A172 (cell line): ENCODE results near the gene ATAD3A. TPM values are rescaled to one million over a fixed set of nuclear protein-coding genes. Genes with fewer than 3 reads are reported as not detected.

ENCODE experiments used
- DNase-seq: peaks from one replicate; pipeline ENCODE4 v3.0.0-alpha.2; 2015; ENCODE audit warnings: low spot score
- total RNA-seq: library from RNA; depleted of rRNA; stranded (reverse); fragments of >200 nt; shearing (Covaris generic); gene quantifications from 2 replicates; pipeline ENCODE4 v1.2.3, GENCODE V29; 2014

ATAD3A gene
- total RNA-seq, 1 experiment from 2014 or later, result 19.2 TPM

DNA sequence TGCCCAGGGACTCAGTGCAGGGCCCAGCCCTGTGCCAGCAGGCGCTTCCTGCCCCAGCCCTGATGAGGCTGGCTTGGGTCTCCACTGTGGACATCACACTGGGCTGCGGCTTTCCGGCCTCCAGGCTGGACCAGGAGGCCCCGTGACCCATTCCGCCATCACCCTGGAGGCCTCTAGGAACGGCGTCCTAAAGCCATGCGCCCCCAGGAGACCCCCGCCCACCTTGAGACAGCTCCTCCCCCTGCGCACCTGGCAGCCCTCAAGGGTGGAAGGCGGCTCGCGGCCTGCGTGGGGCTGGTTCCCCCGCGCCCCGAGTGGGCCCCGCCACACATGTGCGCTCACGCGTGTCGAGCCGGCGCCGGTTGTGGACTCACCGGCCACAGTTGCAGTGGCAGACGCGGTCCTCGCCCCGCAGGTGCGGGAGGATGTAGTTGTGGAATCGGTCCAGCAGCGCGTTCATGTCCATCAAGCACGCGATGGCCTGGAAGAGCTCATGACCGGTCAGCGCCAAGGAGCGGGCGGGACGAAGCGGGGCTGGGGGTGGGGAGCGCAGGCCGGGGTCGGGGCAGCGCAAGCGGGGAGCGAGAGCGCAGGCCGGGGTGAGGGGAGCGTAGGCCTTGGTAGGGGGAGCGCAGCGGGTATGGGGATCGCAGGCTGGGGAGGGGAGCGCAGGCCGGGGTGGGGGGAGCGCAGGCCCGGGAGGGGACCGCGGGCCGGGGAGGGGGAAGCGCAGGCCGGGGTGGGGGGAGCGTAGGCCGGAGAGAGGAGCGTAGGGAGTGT, 27.5 kb downstream of the ATAD3A start:
- no peak for DNase-seq

DNA sequence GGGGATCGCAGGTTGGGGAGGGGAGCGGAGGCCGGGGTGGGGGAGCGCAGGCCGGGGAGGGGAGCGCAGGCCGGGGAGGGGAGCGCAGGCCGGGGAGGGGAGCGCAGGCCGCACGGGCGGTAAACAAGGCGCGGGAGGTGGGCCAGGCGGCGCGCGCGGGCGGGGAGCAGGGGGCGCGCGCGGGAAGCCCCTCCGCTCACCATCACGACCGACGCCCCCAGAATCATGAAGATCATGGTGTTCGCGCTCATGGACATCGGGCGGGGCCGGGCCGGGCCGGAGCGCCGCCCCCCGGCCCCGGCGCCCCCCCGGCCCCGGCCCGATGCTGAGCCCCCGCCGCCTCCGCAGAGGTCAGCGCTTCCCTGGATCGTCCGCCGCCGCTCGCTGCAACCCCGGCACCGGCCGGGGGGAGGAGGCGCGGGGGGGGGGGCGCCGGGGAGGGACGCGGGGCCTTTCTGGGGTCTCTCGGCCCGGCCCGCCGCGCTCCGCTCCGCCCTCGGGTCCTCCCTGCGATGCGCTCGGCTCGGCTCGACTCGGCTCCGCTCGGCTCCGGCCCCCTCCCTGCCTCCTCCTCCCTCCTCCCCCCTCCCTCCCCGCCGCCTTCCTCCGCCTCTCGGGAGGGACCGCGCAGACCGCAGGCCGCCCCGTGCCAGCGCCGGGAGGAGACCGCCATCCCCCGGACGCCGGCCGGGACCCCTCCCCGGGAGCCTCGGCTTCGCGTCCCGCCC, 28.3 kb downstream of the ATAD3A start, which contains the start of gene TMEM240:
Gene TMEM240, minus strand, starts transcription at position 535 of the 728 bp plus-strand sequence. Its CDS starts 278 bp downstream, at position 257.
- DNase-seq, result no peak

DNA sequence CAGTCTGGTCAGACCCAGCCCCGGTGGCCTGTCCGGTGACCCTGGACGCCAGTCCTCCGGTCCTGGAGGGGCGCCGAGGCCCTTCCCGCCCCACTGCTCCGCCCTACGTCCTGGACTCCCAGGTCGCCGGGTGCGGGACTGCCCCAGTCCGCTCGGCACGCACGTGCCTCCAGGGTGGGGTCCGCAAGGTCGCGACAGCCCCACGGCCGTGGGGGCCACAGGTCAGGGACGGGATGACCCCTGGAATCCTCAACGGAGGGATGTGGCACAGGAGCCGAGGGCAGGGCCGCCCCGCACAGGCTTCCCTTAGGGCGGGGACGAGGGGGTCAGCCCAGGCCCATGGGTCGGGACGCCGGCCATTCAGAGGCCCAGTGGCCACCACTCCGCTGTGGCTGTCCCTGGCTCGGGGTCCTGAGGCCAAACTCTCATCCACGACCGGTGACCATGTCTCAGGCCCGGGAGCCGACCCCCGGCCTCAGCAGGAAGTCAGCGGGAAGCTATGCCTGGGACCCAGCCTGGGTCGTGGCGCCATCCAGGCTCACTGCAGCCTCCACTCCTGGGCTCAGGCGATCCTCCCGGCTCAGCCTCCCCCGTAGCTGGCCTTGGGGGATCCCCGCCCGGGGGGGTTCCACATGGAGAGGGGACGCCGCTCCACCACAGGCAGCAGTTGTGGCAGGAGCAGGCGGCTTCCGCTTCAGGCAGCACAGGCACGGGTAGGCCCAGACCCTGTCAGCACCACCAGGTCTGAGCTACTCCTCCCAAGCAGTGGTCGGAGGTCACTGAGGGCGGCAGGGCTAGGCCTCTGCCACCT, 29.1 kb downstream of the ATAD3A start:
- DNase-seq, result no peak

DNA sequence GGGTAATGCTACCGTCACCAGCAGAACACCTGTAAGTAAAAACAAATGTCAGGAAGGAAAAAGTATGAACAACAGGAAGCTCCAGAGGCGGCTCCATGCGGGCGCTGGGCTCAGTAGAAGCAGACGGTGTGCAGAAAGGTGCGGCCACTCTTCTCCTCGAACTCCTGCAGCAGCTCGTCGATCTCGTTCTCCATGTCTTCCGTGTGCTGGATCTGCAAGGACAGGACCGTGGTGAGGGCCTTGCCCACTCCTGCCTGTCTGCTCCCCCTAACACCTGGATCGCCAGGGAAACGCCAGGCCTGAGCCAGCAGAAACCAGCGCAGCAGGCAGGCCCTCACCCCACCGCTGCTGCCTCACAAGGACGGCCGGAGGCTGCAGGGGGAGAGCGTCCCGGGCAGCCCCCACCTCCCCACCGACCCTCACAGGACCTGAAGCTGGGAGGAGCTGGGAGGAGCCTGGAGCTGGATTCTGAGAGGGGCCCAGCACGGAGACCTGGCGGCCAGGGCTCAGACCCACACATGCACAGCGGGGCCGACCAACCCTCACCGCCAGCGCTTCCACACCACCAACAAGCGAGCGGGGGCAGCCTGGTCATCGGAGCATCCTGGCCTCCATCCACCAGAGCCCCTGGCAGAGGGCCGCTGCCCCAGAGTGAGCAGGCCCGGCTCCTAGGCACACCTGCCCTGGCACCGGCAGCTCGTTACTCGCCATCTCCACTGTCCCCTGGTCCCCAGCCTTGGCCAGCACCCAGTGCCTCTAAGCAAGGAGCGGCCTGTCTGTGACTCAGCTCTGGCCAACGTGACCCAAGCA, 30.2 kb downstream of the ATAD3A start:
- no peak for DNase-seq

DNA sequence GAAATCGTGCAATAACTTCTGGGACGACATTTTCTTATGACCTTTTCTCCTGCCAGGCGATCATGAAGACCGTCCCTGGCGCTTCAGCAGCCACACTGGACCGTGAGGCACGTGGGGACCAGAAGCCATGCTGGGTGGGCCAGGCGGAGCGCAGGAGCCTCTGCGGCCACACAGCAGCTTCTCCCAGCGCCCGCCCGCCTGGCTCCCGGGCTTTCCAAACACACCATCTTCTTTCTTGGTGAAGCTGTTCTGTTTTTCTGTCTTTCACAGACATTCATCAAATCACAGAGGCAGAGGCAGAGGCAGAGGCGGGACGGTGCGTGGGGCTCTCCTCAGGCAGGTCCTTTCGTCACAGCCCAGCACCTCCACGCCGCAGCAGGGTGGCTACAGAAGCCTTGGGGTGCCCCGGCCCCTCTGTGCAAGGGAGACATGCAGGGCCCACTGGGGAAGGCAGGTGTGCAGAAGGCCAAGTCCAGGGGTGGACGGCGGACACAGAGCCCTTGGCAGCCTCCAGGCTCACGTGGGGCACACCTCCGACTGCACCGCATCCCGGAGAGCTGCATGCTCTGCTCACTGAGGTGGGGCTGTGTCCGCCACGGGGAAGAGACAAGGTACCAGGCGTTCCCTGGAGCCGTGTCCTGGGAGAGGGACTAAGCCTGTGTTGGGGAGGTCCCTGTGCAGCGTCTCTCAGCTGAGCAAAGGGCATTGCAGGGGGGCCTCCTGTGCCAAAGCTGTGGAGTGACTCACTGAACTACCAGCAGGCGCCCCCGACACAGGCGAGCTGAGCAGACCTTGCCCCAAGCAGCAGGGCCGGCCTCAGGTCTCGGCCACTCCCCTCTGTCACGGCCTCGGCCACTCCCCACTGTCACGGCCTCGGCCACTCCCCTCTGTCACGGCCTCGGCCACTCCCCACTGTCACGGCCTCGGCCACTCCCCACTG, 31.1 kb downstream of the ATAD3A start:
- no peak for DNase-seq

DNA sequence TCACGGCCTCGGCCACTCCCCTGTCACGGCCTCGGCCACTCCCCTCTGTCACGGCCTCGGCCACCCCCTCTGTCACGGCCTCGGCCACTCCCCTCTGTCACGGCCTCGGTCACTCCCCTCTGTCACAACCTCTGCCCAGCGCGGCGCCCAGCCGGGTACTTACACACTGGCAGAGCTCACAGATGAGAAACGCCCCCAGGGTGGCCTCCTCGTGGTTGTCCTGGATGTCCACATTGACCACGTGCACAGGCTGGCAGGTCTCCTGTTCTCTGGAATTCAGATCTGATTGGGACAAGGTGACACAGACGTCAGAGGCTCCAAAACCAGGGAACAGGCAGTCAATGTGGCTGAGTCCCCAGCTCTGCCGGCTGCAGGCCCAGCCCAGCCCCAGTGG, 31.7 kb downstream of the ATAD3A start:
- no peak for DNase-seq

DNA sequence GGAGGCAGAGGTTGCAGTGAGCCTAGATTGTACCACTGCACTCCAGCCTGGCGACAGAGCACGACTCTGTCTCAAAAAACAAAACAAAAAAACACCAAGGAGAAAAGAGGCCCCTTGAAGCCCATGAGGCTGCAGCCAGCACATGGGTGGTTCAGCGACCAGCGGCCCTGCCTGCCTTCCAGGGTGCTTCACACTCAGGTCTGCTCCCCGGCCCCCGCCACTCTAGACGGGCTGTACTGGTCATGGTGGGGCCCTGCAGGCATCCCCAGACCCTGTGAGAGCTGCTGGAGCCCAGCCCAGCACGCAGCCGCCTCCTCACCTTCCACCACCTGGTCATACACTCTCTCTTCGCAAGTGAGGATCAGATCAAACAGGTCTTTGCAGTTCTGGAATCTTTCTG, 32.6 kb downstream of the ATAD3A start:
- DNase-seq, result no peak

DNA sequence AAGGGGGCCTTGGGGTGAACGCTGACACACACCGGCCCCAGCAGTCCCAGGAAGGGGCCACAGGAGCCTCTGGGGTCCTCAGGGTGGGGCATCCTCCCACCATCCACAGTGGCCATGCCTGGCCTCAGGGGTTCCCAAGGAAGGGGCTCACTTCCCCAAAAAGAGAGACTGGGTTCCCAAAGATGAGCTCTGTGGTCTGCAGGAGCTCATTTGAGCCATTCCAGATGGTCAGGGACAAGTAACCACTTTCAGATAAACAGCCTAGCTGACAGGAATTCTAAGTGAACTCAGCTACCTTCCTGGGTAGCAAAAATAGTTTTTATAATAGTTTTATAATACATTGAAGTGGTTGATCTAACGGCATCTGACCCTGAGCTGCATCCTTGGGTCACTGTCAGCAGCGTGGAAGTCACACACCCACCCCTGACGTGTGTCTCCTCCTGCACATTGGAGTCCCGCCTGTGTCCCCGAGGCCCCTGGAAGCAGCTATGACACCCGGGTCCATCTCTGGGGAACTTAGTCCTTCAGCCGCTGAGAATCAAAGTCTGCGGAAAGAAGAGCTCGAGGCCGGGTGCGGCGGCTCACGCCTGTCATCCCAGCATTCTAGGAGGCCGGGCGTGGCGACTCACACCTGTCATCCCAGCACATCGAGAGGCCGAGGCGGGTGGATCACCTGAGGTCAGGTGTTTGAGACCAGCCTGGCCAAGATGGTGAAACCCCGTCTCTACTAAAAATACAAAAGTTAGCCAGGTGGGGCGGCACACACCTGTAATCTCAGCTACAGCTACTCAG, 34.2 kb downstream of the ATAD3A start:
- no peak for DNase-seq

DNA sequence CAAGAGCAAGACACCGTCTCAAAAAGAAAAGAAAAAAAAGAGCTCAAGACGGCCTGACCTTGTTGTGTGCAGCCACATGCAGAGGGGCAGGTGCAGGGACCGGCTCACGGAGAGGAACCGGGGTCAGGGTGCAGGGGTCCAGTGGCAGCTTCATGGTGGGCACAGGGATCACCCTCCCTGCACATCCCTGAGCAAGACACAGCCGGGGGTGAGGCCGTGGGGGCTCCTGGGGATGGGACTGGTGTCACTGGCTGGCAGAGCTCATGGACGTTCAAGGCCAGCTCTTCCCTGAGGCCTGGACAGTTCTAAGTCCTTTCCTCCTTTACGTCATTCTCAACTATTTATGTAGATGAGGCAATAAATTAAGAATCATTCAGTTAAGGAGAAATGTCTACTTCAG, 35.0 kb downstream of the ATAD3A start:
- no peak for DNase-seq

DNA sequence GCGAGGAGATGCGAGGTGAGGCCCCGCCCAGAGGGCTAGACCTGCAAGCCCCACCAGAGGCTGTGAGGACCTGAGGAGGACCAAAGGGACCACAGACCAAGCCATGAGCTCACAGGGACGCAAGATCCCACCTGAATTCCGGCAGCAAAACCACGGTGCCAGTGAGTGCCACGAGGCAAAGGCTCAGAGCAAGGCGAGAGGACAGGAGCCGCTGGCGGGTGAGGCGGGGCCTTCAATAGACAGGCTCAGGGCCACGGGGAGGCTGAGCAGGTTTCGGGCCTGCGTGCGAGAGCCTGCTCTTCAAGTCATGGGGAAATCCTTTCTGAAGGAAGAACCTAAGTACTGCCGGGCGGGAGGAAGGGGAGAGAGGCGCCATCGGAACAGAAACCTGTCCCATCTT, 35.5 kb downstream of the ATAD3A start:
- DNase-seq, result no peak

DNA sequence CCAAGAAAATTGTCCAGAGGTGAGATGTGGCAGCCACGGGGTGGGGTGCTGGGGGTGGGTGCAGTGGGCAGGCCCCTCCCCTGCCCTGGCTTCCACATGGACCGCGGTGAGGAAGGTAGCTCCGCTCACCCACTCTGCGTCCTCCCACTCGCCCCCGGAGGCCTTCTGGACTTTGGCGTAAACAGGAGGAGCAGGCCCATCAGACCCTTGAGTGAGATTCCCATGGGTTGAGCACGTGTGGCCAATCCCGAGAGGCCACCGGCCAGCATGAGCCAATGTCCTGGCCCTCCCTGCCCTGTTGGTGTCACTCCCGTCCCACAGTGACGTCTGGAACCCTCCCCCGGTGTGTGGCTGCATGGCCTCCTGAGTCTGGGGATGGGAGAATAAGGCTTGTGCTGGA, 36.6 kb downstream of the ATAD3A start:
- DNase-seq, result no peak

DNA sequence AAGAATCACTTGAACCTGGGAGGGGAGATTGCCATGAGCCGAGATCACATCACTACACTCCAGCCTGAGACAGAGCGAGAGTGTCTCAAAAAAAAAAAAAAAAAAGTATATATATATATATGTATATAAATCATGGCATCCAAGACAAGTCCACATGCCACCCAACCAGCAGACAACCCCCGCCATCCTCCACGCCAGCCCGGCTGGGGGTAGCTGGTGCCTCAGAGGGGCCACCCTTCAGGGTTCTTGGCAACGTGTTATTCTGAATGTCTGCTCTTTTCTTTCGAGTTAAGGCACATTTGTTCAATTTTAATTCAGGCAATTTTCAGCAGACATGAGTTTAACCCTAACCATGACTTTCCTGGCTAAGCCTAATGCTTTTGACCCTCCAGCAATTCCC, 38.1 kb downstream of the ATAD3A start:
- DNase-seq, result no peak

DNA sequence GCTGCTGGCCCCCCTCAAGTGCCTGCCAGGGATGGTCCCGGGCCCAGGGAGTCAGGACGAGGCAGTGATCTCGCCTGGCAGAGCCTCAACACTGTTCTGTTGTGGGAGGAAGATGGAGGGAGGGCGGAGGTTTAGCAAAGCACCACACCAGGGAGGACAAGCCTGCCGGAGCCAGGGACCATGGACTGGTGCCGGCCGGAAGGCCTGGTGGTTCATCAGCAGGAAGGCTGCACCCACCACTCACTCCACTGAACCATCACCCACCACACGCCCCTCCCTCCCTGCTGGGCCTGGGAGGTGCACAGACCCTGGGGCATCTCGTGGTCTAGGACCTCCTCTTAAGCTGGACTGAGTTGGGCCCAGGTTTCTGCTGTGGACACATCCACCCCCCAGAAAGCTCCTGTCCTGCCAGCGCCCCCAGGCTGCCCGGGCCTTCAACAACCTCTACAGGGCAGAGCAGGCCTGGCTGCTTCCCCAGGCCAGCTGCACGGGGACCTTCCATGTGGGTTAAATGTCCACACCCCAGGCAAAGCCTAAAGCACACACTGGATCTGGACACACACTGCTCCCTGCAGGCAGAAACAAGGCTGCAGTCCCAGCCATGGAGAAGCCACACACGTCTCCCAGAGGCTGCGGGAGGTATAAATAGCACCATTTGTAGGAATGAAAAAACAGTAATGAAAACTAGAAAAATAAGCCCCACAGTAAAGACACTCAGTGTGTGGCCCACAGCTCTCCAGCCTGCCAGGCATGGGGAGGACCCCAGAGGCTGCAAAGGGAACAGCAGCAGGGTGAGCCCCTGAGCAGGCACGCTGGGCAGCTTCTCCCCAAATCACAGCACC, 38.9 kb downstream of the ATAD3A start:
- no peak for DNase-seq

DNA sequence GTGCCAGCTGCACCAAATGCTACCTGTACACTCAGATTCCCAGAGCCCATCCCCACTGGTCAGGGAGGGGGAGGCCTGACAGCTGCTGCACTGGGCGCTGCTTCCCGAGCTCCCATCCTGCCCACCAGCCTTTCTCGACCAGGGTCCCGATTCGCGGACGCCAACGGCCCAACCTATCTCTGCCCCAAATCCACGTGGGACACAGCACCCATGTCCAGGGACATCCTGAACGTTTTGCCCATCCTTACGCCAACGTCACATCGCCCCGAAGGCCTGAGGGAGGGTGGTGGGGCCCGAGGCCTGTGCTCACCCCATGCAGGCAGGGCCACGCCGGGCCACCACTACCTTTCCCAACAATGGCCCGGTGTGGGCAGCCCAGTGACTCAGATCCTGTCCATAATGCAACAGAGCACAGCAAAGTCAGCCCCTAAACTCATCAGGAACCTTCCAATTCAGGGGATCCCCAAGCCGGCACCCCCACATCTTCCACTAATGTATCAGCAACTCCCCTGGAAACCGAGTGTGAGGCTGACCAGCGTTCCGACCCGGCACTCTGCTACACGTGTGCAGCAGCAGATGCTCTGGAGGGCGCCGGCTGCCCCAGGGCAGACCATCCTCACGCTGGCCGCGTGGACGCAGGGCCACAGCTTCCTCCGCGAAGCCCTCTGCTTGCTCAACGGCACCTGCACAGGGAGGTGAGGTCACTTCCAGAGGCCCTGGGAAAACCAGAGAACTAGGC, 39.7 kb downstream of the ATAD3A start:
- DNase-seq, result no peak

DNA sequence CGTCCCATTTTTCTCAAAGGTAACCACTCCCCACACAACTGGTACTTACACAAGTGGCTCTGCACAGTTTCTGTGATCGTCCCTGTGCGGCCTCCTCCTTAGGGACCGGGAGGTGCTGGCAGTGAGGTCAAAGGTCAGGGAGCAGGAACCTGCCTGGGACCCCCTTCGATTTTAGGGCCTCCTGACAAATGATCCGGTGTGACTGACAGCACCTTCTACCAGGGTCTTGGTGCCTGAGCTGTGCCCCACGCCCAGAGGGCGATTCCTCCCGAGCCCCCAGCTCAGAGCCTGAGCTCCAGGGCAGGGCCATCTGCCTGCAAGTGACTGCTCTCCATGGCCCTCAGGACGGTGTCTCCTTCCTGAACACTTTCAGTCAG, 40.3 kb downstream of the ATAD3A start:
- DNase-seq, result no peak

DNA sequence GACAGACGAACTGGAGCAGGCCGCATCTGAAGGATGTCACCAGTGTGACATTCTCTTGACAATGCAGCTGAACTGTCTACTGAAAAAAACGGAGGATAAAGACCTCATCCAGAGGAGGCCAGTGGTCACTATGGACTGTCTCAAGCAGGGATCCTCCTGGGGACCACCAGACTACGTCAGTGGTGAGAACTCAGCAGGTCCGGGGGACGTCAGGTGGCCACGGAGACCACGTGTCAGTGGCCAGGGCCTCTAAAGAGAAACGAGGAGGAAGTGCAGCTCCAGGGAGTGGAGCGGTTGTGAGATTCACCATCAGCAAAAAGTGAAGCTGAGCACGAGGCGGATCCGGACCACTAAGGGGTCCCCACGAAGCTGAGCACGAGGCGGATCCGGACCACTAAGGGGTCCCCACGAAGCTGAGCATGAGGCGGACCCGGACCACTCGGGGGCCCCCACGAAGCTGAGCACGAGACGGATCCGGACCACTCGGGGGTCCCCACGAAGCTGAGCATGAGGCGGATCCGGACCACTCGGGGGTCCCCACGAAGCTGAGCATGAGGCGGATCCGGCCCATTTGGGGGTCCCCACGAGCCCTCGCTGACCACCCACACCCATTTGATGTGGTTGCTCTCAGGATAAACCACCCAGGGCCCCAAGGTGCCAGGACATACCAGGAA, 42.0 kb downstream of the ATAD3A start:
- no peak for DNase-seq

DNA sequence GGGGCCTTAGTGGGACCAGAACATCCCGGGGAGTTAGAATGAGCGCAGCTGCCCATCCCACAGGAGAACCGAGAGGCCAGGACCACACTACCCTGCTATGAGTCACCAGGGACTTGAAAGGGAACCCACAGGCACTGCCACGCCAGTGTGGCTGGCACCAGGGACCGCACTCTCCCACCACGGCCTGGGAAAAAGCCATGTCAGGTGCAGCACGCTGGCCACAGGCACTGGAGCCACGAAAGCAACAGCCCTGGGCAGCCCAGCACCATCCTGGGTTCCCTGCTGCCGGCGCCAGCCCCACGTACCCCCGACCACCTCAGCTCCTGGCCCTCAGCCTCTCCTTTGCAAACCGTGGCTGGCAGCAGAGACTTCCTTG, 42.6 kb downstream of the ATAD3A start:
- peak; percentile 19 for DNase-seq
